GM18517 (cell line): ENCODE results near the gene UBAC2.

Experiments used
- ATAC-seq: cut with Tn5 transposase; IDR thresholded peaks from one replicate; pipeline ENCODE4 v1.9.1; 2021; ENCODE audit warnings: mild to moderate bottlenecking, moderate library complexity; ENCODE audit not compliant: unreplicated experiment

The UBAC2 gene

DNA sequence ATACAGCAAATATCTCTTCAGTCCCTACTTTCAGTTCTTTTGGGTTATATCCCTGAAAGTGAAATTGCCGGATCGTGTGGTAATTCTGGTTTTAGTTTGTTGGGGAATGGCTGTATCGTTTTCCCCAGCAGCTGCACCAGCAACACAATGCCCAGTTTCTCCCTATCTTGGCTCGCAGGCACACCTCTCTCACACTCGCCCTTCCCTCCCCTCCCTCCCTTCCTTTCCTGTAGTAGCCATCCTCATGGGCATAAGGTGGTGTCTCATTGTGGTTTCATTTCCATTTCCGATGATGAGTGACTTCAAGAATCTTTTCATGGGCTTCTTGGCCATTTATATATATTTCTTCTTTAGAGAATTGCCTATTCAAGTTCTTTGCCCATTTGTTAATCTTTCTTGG, 66.2 kb downstream of the UBAC2 start:
- ATAC-seq = no peak

DNA sequence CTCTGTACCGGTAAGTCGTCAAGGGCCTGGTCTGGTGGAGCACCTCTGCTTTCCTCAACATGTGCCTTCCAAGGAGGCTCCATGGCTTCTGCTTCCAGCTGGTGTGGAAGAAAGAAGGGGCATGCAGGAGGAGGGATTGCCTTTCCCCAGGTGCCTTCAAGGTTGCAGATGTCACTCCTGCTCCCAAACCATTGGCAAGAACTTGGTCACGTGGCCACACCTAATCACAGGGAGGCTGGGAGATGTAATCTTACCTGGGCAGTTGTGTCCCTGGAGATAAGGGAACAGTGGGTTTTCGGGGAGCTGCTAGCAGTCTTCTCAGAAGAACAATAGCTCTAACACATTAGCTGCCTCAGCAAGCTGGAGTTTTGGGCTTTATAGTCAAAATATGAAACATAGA, 67.3 kb downstream of the UBAC2 start:
- ATAC-seq = no peak

DNA sequence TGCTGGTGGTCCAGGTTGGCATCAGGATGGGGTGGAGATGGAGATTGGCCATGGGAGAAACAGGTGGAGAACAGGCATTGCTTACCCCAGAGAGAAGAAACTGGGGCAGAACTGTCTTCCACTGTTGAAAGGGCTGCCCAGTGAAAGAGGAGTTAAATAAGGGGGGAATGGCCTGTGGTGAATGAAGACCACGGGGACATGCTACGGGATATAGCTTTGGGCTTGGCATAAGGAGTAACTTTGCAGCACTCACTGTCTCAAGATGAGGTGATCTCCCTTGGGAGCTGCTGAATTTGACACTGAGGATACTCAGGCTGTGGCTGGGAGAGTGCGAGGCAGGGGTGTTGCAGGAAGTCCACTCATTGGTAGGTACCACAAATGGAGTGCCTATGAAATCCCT, 68.2 kb downstream of the UBAC2 start:
- no peak for ATAC-seq

DNA sequence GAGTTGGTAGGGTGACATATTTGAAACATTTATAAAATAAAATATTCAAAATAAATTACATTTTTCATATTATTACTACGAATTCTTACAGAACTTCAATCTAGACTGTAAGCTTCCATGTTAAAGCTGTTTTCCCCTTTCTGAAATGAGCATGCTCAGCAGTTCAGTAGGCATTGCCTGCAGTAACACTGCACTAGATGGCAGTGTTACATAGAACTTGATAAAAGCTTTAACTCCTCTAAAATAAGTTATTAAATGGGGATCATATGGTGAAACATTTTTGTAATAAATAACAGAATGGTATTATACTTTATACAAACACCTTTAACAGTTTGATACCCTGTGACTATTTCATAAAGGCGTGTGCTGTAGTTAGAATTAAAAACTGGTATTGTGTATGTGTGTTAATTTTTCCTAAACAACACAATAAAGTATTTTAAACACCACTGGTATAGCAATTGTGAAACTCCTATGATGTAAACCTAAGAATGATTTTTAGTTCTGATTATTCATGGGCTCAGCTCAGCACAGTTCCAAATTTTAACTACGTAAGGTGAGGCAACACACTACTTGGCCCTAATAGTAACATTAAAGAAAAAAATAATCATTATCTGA, 69.1 kb downstream of the UBAC2 start:
- ATAC-seq = peak; percentile 76

DNA sequence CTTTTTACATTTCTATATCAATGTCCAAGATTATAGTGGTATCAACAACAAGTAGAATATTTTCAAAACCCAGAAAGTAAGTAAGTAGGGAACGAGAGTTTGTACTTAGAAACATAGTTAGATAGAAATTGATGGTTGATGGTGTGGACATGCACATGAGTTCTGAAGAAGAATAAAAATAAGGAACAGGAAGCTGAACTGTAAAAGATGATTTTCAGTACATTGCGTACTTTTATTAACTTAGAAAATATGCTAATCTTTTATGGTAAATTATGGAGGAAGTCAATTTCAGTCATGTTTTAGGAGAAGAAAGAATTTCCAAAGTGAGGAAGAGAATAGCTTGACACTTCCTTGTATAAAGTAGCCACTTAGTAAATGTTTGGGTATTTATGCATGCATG, 69.9 kb downstream of the UBAC2 start:
- no peak for ATAC-seq

DNA sequence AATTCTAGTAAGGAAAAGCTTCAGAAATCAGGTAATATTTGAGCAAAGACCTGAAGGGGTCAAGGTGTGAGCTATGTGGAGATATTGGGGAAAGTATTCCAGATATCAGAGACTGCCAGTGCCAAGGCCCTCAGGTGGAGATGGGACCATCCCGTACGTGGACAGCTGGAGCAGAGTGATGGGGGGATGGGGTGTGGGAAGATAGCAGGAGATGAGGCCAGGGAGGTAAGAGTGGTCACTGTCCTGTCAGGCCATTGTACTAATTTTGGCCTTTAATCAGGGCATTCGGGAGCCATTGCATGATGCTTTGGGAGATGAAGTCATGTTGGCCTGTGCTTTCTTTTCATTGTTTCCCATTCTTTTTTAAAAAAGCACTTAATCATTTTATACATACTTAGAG, 70.6 kb downstream of the UBAC2 start:
- no peak for ATAC-seq

DNA sequence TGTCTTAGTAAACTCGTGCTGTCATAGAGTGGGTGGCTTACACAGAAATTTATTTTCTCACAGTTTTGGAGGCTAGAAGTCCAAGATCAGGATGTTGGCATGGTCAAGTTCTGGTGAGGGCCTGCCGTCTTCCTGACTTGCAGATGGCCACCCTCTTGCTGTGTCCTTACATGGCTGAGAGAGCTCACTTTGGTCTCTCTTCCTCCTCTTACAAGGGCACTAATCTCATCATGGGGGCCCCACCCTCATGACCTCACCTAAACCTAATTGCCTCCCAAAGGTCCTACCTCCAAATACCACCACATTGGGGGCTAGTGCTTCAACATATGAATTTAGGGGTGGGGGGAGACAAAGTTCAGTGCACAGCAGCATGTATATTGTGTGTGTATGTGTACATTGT, 71.8 kb downstream of the UBAC2 start:
- no peak for ATAC-seq

DNA sequence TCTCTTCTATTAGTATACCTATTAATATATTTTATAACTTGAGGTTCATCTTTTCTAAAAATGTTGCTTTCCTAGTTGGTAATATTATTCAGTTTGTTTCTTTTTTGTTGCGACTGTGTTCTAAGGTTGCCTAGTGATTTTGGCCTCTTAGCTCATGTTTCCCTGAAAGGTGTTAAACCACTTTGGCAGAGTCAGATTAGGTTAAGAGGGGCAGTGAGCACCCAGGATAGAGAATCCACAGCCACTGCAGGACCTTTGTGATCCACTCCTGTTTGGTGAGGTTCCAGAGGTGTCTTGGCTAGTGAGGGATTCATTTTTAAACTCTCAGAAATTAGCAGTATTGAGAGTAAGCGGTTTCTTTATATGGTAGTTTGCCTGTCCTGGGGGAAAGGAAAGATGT, 72.5 kb downstream of the UBAC2 start:
- no peak for ATAC-seq

DNA sequence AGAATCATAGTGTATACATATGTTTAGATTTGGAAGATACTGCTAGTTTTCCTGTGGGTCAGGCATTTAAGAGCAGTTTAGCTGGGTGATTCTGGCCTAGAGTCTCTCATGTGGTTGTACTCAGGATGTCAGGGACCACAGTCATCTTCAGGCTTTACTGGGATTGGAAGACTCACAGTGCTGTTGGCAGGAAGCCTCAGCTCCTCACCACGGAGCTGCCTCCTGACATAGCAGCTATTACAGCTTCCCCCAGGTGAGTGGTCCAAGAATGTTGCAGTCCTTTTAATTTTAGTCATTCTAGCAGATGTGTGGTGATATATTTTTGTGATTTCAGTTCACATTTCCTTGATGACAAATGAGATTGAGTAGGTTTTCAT, 74.4 kb downstream of the UBAC2 start:
- ATAC-seq = no peak

DNA sequence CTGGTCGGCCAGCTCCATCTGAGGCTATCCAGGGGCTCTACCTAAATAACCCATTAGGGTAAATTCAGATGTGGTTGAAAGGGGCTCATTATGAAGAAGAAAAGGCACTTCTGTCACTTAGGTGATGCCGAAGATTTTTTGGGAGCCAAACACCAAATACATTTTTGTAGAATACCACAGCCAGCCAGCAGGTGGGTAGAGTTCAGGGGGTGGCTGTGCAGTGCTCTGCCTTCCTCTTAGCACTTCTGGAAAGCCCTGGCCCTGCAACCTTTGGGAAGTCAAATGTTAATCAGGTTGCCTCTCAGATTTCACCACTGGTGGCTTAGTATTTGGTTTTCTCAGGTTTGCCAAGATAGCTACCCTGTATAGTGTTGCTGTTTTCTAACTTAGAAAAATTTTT, 76.1 kb downstream of the UBAC2 start:
- no peak for ATAC-seq

DNA sequence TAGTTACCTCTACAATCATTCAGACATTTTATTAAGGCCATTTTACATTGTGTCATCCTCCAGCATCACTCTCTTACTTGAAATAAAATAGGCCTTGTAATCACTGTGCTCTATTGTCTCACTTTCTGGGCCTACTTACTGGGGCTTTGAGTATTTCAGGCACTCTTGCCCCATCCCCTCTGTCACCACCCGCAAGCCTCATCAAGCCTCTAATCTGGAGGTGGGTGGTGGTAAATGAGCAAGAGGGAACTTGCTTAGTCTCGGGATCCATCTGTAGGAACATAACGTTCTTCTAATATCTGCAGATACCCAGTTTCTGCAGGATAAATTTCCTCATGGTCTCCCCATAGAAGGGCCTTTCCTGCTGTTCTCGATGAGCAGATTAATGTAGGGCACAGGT, 77.0 kb downstream of the UBAC2 start:
- ATAC-seq = no peak

DNA sequence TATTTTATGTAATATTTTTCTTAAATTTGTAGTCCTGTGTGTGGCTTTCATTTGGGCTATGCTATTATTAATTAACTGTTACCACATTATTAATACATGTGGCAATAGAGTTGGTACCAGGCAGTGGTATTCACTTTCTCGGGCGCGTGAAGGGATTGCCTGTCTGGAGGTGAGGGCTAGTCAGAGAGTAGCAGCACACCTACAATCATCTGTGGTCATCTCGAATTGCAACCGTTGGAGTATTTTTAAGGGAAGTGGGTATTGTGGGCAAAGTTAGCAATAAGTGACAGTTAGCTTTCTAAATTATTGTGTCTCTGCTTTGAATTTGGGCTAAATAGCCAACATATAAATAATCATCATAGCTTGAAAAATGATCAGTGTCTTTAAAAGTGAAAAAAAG, 77.5 kb downstream of the UBAC2 start:
- ATAC-seq = no peak

DNA sequence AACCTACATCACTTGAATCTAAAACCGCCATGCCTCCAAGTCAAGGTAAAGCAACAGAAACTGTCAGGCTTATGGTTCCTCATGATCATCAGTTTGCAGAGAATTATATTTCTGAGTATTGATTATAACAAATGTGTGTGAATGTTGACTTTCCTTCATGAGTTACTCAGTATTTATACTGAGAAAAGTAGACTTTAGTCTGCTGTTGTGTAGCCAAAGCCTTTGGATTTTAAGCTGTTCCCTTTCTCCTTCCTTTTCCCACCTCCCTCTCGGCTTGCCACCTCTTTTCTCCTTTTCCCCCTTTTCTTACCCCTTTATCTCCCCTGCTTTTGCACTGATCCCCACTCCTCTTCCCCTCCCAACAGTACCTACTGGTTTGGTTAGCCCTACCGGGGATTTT, 78.2 kb downstream of the UBAC2 start:
- ATAC-seq = no peak

DNA sequence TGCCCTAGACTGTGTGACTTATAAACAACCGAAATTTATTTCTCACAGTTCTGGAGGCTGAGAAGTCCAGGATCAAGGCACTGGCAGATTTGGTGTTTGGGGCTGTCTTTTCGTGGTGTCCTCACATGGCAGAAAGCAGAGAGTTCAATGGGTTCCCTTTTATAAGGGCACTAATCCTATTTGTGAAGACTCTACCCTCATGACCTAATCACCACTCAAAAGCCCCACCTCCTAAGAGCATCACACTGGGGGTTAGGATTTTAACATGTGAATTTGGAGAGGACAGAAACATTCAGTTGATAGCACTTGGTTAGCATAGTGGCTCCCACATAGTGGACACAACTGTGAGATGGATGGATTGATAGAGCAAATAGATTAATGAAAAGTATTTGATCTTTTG, 79.0 kb downstream of the UBAC2 start:
- no peak for ATAC-seq

DNA sequence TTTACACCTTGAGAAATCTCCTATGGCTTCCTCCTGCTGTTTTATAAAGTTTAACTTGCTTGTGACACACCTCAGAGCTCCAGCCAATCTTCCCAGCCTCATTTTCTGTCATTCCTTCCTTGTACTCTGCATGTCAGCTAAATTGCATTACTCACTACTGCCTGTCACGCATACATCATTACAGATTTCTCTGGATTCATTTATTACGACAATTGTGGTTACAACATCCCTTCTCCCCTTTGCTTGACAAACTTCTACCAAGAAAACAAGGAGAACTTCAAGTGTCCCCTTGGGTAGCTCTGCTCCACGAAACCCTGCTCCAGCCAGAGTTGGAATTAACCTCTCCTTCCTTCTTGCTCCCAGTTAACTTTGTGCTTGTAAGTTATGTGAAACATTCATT, 79.5 kb downstream of the UBAC2 start:
- ATAC-seq = no peak

DNA sequence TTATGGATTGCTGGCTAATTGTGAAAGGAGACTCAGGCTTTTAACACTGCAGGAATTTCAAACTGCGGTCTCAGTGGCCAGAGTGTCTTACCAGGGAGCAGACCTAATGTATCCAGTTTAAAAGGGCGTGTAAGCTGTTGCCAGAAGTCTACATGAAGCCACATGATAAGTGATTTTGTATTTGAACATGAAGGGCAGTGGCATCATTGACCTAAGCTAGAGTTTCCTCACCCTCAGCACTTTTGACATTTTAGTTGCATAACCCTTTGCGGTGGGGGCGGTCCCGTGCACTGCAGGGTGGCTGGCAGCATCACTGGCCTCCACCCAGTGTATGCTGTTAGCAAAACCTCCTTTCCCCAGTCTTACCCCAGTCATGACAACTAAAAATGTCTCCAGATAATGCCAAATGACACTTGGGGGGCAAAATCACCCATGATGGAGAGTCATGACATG, 81.2 kb downstream of the UBAC2 start:
- peak; percentile 65 for ATAC-seq

DNA sequence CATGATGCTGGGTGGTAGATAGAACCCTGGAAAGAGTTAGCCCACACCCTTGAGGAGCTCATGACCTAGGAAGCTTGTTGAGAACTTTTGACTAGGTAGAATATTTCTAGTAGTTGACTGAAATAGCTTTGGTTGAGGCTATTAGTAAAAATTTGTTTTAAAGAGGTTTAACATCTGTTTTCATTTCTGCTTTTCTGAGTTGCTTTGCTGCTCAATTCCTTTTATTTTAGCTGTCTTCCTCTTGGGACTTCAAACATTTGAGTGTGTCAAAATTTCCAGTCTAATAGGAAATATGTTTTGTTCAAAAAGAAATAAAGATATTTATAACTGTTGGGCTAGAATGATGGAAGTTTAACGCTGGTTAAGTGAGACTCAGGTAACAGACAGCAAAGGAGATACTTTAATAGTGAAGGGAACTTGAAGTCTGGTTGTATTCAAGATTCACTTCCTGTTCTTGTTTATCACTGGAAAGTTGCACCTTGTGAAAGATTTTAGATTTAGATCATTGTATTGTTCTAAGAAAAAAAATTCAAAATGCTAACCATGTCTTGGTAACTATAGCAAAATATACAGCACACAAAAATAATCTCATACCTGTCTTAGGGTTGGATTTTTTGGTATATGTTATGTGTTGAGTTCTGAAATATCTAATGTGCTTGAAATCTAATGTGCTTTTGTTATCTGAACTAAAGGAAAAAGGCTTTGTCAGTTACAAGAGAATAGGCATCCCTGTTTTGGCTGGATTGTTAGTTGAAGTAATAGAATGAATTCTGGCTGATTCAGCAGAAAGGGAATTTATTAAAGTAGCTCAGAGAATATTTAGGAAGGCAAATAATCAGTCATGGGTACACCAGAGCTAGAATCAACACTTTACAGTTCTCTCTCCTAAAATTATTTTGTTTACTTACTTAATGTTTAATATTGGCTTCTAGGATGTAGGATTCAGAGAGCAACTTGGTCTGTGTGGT, 81.9 kb downstream of the UBAC2 start:
- ATAC-seq = peak; percentile 74

DNA sequence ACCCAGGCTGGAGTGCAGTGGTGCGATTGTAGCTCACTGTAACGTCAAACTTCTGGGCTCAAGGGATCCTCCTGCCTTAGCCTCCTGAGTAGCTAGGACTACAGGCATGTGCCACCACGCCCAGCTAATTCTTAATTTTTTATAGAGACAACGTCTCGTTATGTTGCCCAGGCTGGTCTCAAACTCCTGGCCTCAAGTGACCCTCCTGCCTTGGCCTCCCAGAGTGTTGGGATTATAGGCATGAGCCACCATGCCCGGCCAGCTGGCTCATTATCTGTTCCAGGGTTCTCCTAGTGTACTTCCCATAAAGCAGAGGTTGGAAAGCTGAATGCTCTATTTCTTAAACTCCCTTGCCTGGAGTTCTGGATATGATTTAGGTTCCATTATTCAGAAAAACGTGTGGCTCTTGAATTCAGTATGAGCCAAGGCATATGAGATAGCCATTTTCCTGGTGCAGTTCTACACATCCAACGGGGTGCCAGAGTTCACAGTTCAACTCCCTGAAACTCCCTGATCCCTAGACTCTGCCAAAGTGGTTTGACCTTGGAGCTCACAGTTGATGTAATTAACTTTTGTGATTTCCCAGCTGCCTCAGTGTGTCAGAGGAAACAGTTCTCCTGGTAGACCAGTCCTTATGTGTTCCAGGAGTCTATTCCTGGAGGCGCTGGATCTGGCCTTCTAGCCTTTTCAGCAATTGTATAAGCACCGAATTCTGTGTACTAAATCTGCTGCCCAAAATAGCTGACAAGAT, 85.0 kb downstream of the UBAC2 start:
- ATAC-seq = no peak

DNA sequence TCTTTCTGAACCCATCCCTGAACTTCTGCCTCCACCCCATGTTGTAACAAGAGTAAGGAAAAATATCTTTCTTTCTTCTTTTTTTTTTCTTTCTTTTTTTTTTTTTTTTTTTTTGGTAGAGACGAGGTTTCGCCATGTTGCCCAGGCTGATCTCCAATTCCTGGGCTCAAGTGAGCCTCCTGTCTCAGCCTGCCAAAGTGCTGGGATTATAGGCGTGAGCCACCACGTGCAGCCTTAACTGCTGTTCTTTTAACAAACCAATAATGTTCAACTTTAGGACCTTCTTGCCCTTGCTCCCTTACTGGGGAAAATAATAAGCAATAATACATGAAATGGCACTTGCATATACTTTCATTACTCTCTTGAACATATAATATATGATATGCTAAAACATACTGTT, 86.9 kb downstream of the UBAC2 start:
- no peak for ATAC-seq

DNA sequence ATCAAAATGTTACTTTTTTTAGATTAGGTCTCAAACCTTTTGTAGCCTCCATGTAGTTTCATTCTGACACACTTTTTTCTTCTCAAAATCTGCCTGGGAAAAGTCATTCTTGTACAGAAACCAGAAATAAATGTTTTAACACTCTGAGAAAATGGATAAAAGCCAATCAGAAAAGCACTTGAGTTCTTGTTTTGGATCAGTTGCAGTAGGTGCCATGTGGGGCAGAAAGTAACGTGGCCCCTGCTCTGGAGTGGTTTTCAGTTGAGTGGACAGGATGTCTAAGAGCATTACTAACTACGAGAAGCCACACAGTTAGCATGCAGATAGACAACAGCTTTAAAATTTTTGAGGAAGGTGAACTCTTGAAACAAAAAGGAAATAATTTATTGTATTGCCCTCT, 87.4 kb downstream of the UBAC2 start:
- peak; percentile 83 for ATAC-seq

DNA sequence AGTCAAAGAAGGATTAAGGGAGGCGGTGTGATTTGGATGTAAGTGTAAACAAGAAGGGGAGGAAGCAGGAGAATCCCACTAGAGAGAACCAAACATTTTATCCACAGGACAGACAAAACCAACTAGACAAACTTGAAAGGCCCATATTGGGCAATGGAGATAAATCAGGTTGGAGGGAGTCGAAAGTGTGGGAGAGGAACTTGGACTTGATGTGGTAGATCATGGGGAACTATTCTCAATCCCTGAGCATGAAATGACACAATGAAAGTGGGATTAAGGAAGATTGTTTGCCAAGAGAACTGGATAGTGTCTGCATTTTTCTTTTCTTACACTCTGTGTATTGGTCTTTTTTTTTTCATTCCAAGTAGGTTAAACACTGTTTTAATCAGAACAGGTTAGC, 88.6 kb downstream of the UBAC2 start:
- no peak for ATAC-seq
